Heart right ventricle (tissue), 16 donors: ENCODE measurements around the gene LUC7L. TPM values are rescaled to one million over a fixed set of nuclear protein-coding genes. Genes with fewer than 3 reads are reported as not detected.
A peak's percentile ranks its signal among the peaks of the same experiment; 100 is the strongest.

Experiments
- ATAC-seq, 8 donors: fragments of 200-7000 bp; cut with Tn5 transposase; one replicate each; pipeline ENCODE4 v1.9.1; 2020; ENCODE audit warnings: mild to moderate bottlenecking in 8 of 8, moderate library complexity in 8 of 8, moderate number of reproducible peaks in 1 of 8
- DNase-seq, 2 donors: peaks; one replicate each; pipeline ENCODE4 v3.0.0-alpha.2; 2020
- H3K27ac ChIP-seq, 10 donors: fragments of 200-600 bp; sonication (generic) in 2 of 10; one replicate each; pipeline versions ENCODE4 v1.5.0 to v1.8.0; 2020 to 2022; ENCODE audit warnings: mild to moderate bottlenecking in 3 of 10
- H3K27me3 ChIP-seq, 7 donors: fragments of 200-600 bp; one replicate each; pipeline ENCODE4 v1.8.0; 2021 to 2022; ENCODE audit warnings: mild to moderate bottlenecking in 2 of 7
- H3K36me3 ChIP-seq, 9 donors: fragments of 200-600 bp; sonication (generic) in 1 of 9; one replicate each; pipeline versions ENCODE4 v1.5.0 to v1.8.0; 2020 to 2022; ENCODE audit warnings: mild to moderate bottlenecking in 2 of 9
- H3K4me1 ChIP-seq, 9 donors: fragments of 200-600 bp; sonication (generic) in 1 of 9; one replicate each; pipeline versions ENCODE4 v1.5.0 to v1.8.0; 2020 to 2022; ENCODE audit warnings: mild to moderate bottlenecking in 4 of 9
- H3K4me3 ChIP-seq, 10 donors: fragments of 200-600 bp; sonication (generic) in 2 of 10; one replicate each; pipeline versions ENCODE4 v1.5.0 to v1.8.0; 2020 to 2022; ENCODE audit warnings: mild to moderate bottlenecking in 7 of 10, moderate library complexity in 2 of 10
- H3K9me3 ChIP-seq, 11 donors: fragments of 200-600 bp in 10 of 11; sonication (generic) in 2 of 11; one replicate each; pipeline versions ENCODE4 v1.5.0 to v1.8.0; 2013 to 2022; ENCODE audit warnings: mild to moderate bottlenecking in 2 of 11, control low read depth in 1 of 11, moderate library complexity in 1 of 11
- CTCF ChIP-seq, 9 donors: fragments of 200-600 bp; sonication (generic) in 2 of 9; IDR thresholded peaks; one replicate each; pipeline versions ENCODE4 v1.5.0 to v1.8.0; 2021 to 2022; ENCODE audit warnings: antibody characterized with exemption in 9 of 9, mild to moderate bottlenecking in 5 of 9, moderate library complexity in 1 of 9
- WGBS, 2 donors: extraction: QIAGEN DNeasy Blood & Tissue Kit; methylation state at CpG; one replicate each; pipeline ENCODE4 v1.1.7; 2013; ENCODE audit warnings: inconsistent platforms in 1 of 2; 5-methylcytosine and 5-hydroxymethylcytosine counted together
- intact Hi-C, 10 donors: fragments of 100-400 bp; cut with DNase I; formaldehyde crosslinking; loops; one replicate each; pipeline versions ENCODE4 v1.11.1 to v1.14.2; 2022
- polyA plus RNA-seq, 2 donors: library from polyadenylated mRNA; stranded (reverse); fragments of 200-250 nt; gene quantifications; one replicate each; pipeline ENCODE4 v1.2.3, GENCODE V29; 2013
- total RNA-seq, 10 donors: library from RNA; stranded (reverse); fragmentation: NEBNext Ultra II Directional in 3 of 10; extraction: Animal tissue kit (Norgen Biotek cat#: 25700) in 3 of 10; gene quantifications; one replicate each; pipeline versions ENCODE4 v1.2.1 to v1.2.4, GENCODE V29; 2021 to 2023
- donor health status: Arrhythmogenic right ventricular cardiomyopathy.
- donor health status: ischemic (EF 13 %, LVEDD 7.1; RV severe dilation, severe dysfunction).
- donor health status: healthy with polysubstance abuse.
- donor health status: DM: no; HTN: yes; CAD: no.
- donor health status: DM: no; HTN: no; CAD: no.
- donor health status: ischemic (EF 25% LVEDD 6.9; RV normal size, moderate dysfunction).
- donor health status: ischemic (EF 25% LVEDD 5.7; RV mildly dilated, moderate dysfunction).
- donor health status: healthy.
- donor health status: DM: yes; HTN: yes; CAD: no.
- donor health status: Ischemic cardiomyopathy.
- donor health status: ischemic (EF 35%, LVEDD 5.7; RV mildly dilated, moderate dysfunction).
- donor health status: nonischemic (EF 11% LVEDD 7.7; RV severe dilation, severe dysfunction).
- donor health status: DM: yes; HTN: yes; CAD: no.
- donor health status: PGD.
- donor health status: ischemic (EF 29% LVEDD 5.4; RV normal size, mild dysfunction).
- donor health status: nonischemic (EF 23%, LVEDD 6.1; RV moderate dilation, normal function).

The LUC7L gene
- total and polyA plus RNA-seq, 12 donors = 14.4 to 139 (median 20.8) TPM

GRCh38 chr16:187330-187729, 41.9 kb downstream of the LUC7L start:
- ATAC-seq = no peak
- no peak for TF ChIP-seq CTCF (IDR thresholded peaks at IDR 0.05)
- WGBS, 2 donors = 94 to 97% methylated on average over 8 of the region's 8 CpGs

GRCh38 chr16:185691-186090, 43.6 kb downstream of the LUC7L start:
- no peak overlapping the region for H3K27ac ChIP-seq
- H3K4me1 ChIP-seq = peaks cover 6 to 11% (median 9%) of the 10 kb centered on the region in 9 donors
- H3K4me3 ChIP-seq = no peak overlapping the region
- TF ChIP-seq CTCF (IDR thresholded peaks at IDR 0.05) = no peak
- H3K9me3 ChIP-seq = no peaks in the 10 kb centered on the region
- no peak for ATAC-seq
- peaks cover 0 to 50% (median 30%) of the 10 kb centered on the region in 9 donors for H3K36me3 ChIP-seq
- intact Hi-C loops = no loop called here
- H3K27me3 ChIP-seq = peaks cover 0 to 10% (median 1%) of the 10 kb centered on the region in 7 donors
- WGBS, 2 donors = 86 to 89% methylated on average over 11 of the region's 11 CpGs
- no peak for DNase-seq

More at GRCh38 chr16:187330-187729, 41.9 kb downstream of the LUC7L start:
- H3K27ac ChIP-seq = no peak overlapping the region
- no peaks in the 10 kb centered on the region for H3K27me3 ChIP-seq
- H3K4me3 ChIP-seq = no peak overlapping the region
- peaks cover 0 to 66% (median 44%) of the 10 kb centered on the region in 9 donors for H3K36me3 ChIP-seq
- no peaks in the 10 kb centered on the region for H3K4me1 ChIP-seq
- H3K9me3 ChIP-seq = no peaks in the 10 kb centered on the region
- intact Hi-C loops = no loop called here
- no peak for DNase-seq

- TF ChIP-seq CTCF (IDR thresholded peaks at IDR 0.05) = no peak
- WGBS, 2 donors = 84 to 85% methylated on average over 13 of the region's 13 CpGs
- intact Hi-C loops = no loop called here
- H3K4me1 ChIP-seq = peaks cover 11 to 16% (median 13%) of the 10 kb centered on the region in 9 donors
- no peak for DNase-seq
- no peak for ATAC-seq
- no peak overlapping the region for H3K4me3 ChIP-seq
- H3K36me3 ChIP-seq = peaks cover 0 to 45% (median 28%) of the 10 kb centered on the region in 9 donors
- no peak overlapping the region for H3K27ac ChIP-seq
- H3K9me3 ChIP-seq = no peaks in the 10 kb centered on the region
- peaks cover 0 to 15% (median 6%) of the 10 kb centered on the region in 7 donors for H3K27me3 ChIP-seq
Measured at GRCh38 chr16:185213-185612, 44.0 kb downstream of the LUC7L start.

- Histone ChIP-seq H3K27ac (no peak overlapping the region), H3K4me1 (peaks cover 12 to 21% (median 17%) of the 10 kb centered on the region in 9 donors), H3K9me3 (no peaks in the 10 kb centered on the region), H3K27me3 (peaks cover 15 to 37% (median 28%) of the 10 kb centered on the region in 7 donors), H3K36me3 (peaks cover 0 to 23% (median 10%) of the 10 kb centered on the region in 9 donors), H3K4me3 (no peak overlapping the region)
- 76 to 81% methylated on average over 7 of the region's 7 CpGs for WGBS, 2 donors
- no peak for DNase-seq
- no peak for TF ChIP-seq CTCF (IDR thresholded peaks at IDR 0.05)
- intact Hi-C loops = loop anchor here in 3 of 10 donors (5.0 kb wide), 1 partner anchor 76 kb away; no protein-coding TSS in a partner anchor
- ATAC-seq = peak in 1 of 8 donors; percentile 13
Measured at GRCh38 chr16:183005-183404, 46.2 kb downstream of the LUC7L start.
